Mammary epithelial cell (primary cell): Measurements from ENCODE around the gene CSTA.

Experiments used
- EZH2 ChIP-seq: IDR thresholded peaks from 2 replicates; pipeline ENCODE4 v1.6.1; 2012; ENCODE audit warnings: low read length, inconsistent platforms, borderline replicate concordance
- TF ChIP-seq, protein P1 (sequence below), 2 donors: IDR thresholded peaks in 1 of 2; conservative IDR thresholded peaks in 1 of 2; 2 replicates each; pipeline ENCODE4 v1.5.1; 2011 to 2012; ENCODE audit warnings: inconsistent platforms in 2 of 2, low read length in 2 of 2, mild to moderate bottlenecking in 2 of 2, control low read depth in 1 of 2, low read depth in 1 of 2; ENCODE audit not compliant: insufficient read depth in 1 of 2; ENCODE audit errors: extremely low read depth in 1 of 2

DNA sequence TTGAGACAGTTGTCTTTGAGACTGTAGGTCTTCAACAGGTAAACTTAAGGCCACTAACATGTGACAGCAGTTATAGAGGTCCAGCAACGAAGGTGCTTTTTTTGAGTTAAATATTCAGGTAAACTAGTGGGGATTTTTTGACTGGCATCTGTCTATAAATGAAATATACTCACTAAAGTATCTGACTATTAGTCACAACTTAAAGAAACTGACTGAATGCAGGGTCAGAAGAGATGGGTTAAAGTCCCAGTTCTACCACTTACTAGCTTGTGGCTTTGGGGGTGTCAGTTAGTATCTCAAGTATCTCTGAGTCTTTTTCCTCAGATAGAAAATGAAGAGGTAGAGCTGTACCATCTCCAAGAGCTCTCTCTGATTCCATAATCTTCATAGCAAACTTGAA lies 40.0 kb downstream of the CSTA start:
- TF ChIP-seq, protein P1, sequence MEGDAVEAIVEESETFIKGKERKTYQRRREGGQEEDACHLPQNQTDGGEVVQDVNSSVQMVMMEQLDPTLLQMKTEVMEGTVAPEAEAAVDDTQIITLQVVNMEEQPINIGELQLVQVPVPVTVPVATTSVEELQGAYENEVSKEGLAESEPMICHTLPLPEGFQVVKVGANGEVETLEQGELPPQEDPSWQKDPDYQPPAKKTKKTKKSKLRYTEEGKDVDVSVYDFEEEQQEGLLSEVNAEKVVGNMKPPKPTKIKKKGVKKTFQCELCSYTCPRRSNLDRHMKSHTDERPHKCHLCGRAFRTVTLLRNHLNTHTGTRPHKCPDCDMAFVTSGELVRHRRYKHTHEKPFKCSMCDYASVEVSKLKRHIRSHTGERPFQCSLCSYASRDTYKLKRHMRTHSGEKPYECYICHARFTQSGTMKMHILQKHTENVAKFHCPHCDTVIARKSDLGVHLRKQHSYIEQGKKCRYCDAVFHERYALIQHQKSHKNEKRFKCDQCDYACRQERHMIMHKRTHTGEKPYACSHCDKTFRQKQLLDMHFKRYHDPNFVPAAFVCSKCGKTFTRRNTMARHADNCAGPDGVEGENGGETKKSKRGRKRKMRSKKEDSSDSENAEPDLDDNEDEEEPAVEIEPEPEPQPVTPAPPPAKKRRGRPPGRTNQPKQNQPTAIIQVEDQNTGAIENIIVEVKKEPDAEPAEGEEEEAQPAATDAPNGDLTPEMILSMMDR (conservative IDR thresholded peaks at IDR 0.05 in 1 of 2, IDR thresholded peaks at IDR 0.05 in 1 of 2; ENCODE audit: extremely low read depth in 1 of 2, insufficient read depth in 1 of 2, low read depth in 1 of 2, low read length in 2 of 2): no peak
- TF ChIP-seq EZH2: no peak
